ENCODE results near the gene SEC14L6.

Gene SEC14L6

DNA sequence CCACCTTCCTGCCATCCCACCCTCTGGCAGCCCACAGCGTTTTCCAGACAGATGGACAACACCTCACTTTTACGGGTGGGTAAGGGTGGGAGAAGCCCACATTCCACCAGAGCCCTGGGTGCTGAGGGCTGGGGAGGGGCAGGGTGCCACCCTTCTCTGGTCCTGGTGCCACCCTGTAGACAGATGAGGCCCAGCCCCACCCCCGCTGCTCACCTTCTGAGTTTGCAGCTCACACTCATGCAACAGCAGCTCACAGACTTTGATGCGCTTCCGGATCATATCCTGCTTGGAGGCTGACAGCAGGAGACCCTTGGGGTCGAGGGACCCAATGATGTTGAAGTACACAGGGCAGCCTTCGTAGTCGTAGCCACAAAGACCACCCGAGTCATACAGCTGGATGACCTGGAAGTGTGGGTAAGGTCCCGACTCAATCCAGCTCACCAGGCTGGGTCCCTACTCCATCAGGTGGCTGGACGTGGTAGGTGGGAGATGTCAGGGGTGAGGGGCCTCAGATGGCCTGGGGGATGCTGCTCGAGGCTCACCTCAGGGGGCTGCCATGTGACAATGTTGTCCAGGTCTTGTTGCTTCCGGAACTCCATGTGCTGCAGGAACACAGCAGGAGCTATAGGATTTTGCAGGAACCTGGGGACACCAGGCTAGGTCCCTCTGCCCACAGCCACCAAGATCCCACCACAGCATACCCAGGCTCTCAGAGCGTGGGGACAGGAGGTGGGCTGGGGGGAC lies 51.3 kb downstream of the SEC14L6 start:
- no peak for DNase-seq (ENCODE audit: low spot score)

- DNase-seq (ENCODE audit: low spot score), result no peak
Observed at GRCh38 chr22:30492144-30492543, 54.4 kb downstream of the SEC14L6 start.

DNA sequence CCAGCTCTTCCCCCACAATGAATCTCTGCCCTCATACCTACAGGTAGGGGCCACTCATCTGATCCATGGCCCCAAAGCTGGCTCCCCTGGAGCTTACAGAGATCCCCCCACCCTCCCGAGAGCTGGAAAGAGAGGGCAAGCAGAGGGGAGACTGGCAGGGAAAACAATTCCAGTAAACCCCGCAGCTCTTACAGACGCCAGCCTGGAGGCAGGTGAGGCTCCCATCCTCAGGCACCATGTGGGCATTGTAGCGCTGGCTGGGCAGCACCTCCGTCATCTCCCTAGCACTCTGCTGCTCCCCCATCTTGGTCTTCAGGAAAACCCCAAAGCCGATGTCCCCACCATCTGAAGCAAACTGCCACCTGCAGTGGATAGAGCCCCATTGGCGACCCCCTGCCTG lies 55.2 kb downstream of the SEC14L6 start:
- no peak for DNase-seq (ENCODE audit: low spot score)

DNA sequence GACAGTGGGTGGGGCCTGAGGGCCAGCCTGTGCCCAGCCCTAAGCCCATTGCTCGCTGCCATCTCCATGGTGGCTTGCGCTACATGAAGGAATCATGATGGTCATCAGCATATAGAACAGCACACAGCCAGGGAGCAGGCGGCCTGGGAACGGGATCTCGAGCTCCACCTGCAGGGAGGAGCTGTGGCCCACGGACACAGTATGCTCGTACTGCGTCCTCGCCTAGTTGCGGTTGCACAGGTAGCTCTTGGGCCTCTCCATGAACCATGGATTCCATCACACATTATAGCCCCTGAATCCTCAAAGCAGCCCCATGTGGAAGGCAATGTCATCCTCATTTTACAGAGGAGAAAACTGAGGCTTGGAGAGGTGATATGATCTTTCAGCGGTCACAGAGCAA lies 56.1 kb downstream of the SEC14L6 start:
- no peak for DNase-seq (ENCODE audit: low spot score)

DNA sequence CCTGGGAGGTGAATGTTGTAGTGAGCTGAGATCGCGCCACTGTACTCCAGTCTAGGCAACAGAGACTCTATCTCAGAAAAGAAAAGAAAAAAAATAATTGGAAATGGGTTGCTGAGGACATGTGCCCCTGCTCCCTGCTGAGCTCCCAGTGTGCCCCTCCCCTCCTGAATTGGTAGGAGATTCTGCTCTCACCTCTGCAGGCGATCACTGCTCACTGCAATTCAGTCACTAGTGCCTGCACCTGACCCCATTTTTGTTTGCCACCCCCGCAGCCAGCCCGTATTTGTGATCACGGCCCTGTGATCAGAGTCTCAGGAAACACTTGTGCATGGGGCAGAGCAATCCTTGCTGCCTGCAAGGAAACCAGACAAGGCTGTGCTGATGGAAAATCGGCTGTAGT lies 58.4 kb downstream of the SEC14L6 start:
- DNase-seq (ENCODE audit: low spot score), result no peak

DNA sequence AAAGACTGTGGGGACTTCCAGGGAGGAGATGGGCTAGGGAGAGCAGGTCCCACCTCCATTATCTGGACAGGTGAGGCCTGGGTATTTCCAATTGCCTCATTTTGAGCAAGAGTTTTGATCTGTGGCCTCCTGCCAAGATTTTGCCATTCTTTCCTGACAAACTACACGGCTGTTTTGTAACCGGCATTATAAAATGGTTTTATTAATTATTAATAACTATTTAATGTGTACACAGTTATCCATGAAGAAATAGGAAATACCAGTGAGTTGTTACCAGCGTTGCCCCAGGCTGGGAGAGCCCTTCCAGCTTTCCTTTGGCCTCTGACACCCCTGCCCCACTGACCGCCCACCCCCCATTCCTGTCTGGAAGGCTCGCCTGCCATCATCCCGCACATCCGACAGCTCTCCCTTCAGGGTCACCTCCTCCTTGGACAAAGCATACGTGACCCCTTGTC lies 59.9 kb downstream of the SEC14L6 start:
- DNase-seq (ENCODE audit: low spot score), result no peak

- DNase-seq (ENCODE audit: low spot score), result no peak
Observed at GRCh38 chr22:30486118-30486517, 60.4 kb downstream of the SEC14L6 start.

- DNase-seq (ENCODE audit: low spot score), result peak; percentile 85
Observed at GRCh38 chr22:30485362-30485988, 61.1 kb downstream of the SEC14L6 start.

- DNase-seq (ENCODE audit: low spot score), result no peak
Observed at GRCh38 chr22:30483169-30483568, 63.4 kb downstream of the SEC14L6 start.

GRCh38 chr22:30481711-30482110 lies 64.8 kb downstream of the SEC14L6 start:
- no peak for DNase-seq (ENCODE audit: low spot score)

DNA sequence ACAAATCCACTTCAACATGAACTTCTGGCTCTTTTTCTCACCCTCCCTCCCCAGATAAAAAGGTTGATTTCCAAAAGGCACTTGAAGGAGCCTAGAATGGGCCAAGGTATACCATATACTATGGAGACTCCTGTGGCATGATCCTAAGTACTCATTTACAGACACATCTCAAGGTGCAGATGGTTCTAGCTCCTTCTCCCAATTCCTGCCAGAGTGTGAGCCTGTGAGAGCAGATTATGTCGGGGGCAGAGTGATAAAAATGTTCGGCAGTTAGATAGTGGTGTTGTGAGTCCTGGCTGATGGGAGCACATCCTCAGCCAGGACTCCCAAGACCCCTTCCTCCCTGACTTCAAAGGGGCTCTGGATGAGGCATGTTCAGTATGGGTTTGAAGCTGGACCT lies 66.6 kb downstream of the SEC14L6 start:
- DNase-seq (ENCODE audit: low spot score), result no peak

- no peak for DNase-seq (ENCODE audit: low spot score)
Observed at GRCh38 chr22:30474683-30475424, 71.7 kb downstream of the SEC14L6 start.

GRCh38 chr22:30474121-30474520 lies 72.4 kb downstream of the SEC14L6 start:
- no peak for DNase-seq (ENCODE audit: low spot score)

DNA sequence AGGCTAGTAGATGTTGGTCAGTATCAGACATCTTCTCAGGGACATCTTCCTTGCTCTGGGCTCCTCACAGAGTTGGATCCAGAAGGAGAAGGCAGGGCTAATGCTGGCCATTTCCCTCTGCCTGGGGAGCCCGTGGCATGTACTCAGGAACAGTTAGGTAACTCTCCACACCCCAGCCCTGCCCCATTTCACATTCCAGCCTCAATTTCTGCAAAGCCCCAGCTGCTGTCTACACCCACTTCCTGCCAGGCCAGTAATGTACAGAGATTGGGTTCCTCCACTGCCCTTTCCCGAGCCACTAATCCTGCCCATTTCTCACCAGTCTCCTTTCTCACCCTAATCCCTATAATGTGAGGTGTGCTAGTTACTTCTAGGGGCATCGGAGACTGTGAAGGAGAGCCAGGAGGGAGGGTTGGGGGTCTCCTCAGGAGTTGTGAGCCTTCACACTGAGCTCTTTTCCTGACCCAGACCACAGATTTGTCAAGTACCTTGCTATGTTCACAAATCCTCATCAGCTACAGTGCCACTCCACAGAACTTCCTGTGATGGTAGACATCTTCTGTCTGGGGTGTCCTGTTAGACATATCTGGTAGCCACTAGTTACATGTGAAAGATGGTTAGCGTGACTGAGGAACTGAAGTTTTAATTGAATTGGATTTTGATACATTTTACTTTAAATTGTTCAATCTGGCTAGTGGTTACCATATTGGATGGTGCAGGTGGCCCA lies 73.4 kb downstream of the SEC14L6 start:
- DNase-seq (ENCODE audit: low spot score), result no peak

Measured in ecto neural progenitor cell (in vitro differentiated cells).